Colonic mucosa (tissue), 4 donors: ENCODE data around the gene FFAR1. TPM values are rescaled to one million over a fixed set of nuclear protein-coding genes. Genes with fewer than 3 reads are reported as not detected.
A peak's percentile ranks its signal among the peaks of the same experiment; 100 is the strongest.

Experiments used
- DNase-seq: peaks from one replicate; pipeline ENCODE4 v3.0.0-alpha.2; 2020
- H3K27ac ChIP-seq: fragments of 200-600 bp; one replicate; pipeline ENCODE4 v1.8.0; 2021
- H3K27me3 ChIP-seq: fragments of 200-600 bp; one replicate; pipeline ENCODE4 v1.8.0; 2021
- H3K36me3 ChIP-seq: fragments of 200-600 bp; one replicate; pipeline ENCODE4 v1.8.0; 2021
- H3K4me1 ChIP-seq: fragments of 200-600 bp; one replicate; pipeline ENCODE4 v1.8.0; 2021; ENCODE audit warnings: mild to moderate bottlenecking
- H3K4me3 ChIP-seq: fragments of 200-600 bp; one replicate; pipeline ENCODE4 v1.8.0; 2021
- H3K9ac ChIP-seq, 2 donors: one replicate each; pipeline ENCODE4 v1.7.0; 2013; ENCODE audit warnings: control low read depth in 2 of 2, low read depth in 2 of 2, low read length in 2 of 2
- H3K9me3 ChIP-seq: fragments of 200-600 bp; one replicate; pipeline ENCODE4 v1.8.0; 2021
- intact Hi-C: fragments of 100-400 bp; cut with DNase I; formaldehyde crosslinking; loops from one replicate; pipeline ENCODE4 v1.14.1; 2022
- microRNA-seq: library from miRNA; unstranded; fragments of <30 nt; microRNA quantifications from one replicate; pipeline ENCODE4, GENCODE V29; 2019
- total RNA-seq, 2 donors: library from RNA; stranded (reverse); fragmentation: NEBNext Ultra II Directional in 1 of 2; extraction: Animal tissue kit (Norgen Biotek cat#: 25700) in 1 of 2; gene quantifications; one replicate each; pipeline ENCODE4 v1.2.1, GENCODE V29; 2021
- TF ChIP-seq, protein P1 (sequence below): fragments of 200-600 bp; IDR thresholded peaks from one replicate; pipeline ENCODE4 v1.8.0; 2022; ENCODE audit warnings: antibody characterized with exemption, mild to moderate bottlenecking
- donor health status: healthy.
- donor health status: DM: no; HTN: no; CAD: no.
- donor health status: DM: no; HTN: no; CAD: no.

FFAR1 gene
- total RNA-seq, 2 donors from 2014 or later, result not detected

DNA sequence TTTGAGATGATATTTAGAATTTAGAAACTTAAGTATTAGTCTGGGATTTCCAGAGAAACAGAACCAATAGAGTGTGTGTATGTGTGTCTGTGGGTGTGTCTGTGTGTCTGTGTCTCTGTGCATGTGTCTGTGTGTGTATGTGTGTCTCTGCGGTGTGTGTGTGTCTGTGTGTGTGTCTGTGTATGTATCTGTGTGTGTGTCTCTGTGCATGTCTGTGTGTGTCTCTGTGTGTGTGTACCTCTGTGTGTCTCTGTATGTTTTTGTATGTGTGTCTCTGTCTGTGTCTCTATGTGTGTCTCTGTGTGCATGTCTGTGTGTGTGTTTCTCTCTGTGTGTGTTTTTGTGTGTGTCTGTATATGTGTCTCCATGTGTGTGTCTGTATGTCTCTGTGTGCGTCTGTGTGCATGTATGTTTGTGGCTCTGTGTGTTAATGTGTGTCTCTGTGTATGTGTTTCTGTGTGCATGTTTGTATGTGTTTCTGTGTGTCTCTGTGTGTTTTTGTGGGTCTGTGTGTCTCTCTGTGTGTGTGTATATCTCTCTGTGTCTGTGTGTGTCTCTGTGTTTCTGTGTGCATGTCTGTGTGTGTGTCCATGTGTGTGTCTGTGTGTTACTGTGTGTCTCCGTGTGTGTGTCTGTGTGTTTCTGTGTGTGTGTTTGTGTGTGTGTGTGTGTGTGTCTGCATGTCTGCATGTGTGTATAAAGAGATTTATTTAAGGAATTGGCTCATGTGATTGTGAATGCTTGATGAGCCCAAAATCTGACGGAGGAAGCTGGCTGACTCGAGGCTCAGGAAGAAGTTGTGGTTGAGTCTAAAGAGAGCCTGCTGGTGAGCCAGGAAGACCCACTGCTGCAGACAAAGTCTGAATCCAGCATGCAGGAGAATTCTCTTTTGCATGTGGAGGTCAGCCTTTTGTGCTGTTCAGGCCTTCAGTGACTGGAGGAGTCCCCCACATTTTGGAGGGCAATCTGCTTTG, 45.3 kb downstream of the FFAR1 start:
- Histone ChIP-seq H3K36me3 (no peaks in the 10 kb centered on the region), H3K27me3 (no peaks in the 10 kb centered on the region), H3K9ac (no peak overlapping the region), H3K4me1 (no peaks in the 10 kb centered on the region), H3K9me3 (no peaks in the 10 kb centered on the region), H3K27ac (no peak overlapping the region), H3K4me3 (no peak overlapping the region)
- intact Hi-C loops, result no loop called here
- TF ChIP-seq, protein P1, sequence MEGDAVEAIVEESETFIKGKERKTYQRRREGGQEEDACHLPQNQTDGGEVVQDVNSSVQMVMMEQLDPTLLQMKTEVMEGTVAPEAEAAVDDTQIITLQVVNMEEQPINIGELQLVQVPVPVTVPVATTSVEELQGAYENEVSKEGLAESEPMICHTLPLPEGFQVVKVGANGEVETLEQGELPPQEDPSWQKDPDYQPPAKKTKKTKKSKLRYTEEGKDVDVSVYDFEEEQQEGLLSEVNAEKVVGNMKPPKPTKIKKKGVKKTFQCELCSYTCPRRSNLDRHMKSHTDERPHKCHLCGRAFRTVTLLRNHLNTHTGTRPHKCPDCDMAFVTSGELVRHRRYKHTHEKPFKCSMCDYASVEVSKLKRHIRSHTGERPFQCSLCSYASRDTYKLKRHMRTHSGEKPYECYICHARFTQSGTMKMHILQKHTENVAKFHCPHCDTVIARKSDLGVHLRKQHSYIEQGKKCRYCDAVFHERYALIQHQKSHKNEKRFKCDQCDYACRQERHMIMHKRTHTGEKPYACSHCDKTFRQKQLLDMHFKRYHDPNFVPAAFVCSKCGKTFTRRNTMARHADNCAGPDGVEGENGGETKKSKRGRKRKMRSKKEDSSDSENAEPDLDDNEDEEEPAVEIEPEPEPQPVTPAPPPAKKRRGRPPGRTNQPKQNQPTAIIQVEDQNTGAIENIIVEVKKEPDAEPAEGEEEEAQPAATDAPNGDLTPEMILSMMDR, result no peak
- no peak for DNase-seq

GRCh38 chr19:35395382-35396199, 47.9 kb downstream of the FFAR1 start:
- intact Hi-C loops, result no loop called here
- H3K27ac ChIP-seq, result no peak overlapping the region
- H3K4me1 ChIP-seq, result no peaks in the 10 kb centered on the region
- peak; percentile 24 for DNase-seq
- TF ChIP-seq, protein P1, result no peak
- no peak overlapping the region for H3K9ac ChIP-seq
- no peaks in the 10 kb centered on the region for H3K36me3 ChIP-seq
- H3K9me3 ChIP-seq, result no peaks in the 10 kb centered on the region
- H3K4me3 ChIP-seq, result no peak overlapping the region
- H3K27me3 ChIP-seq, result no peaks in the 10 kb centered on the region

DNA sequence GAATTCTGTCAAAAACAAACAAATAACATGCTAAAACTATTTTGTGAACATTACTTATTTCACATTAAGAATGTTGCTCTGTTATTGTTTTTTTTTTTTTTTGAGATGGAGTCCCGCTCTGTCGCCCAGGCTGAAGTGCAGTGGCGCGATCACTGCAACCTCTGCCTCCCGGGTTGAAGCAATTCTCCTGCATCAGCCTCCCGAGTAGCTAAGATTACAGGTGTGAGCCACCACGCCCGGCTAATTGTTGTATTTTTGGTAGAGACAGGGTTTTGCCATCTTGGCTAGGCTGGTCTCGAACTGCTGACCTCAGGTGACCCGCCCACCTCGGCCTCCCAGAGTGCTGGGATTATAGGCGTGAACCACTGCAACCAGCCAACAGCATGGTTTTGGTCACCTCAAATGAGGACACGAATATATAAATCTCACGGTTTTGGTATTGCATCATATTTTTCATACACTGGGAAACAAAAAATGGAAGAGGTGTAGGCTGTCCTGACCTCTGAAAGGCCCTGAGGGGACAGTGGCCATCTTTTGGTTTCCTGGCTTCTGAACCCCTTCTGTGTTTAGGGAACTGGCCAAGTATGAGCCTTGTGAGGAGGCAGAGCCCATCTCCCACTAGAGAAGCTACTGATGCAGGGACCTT, 48.7 kb downstream of the FFAR1 start:
- H3K27ac ChIP-seq, result no peak overlapping the region
- H3K36me3 ChIP-seq, result no peaks in the 10 kb centered on the region
- no peaks in the 10 kb centered on the region for H3K27me3 ChIP-seq
- no peak for DNase-seq
- H3K4me1 ChIP-seq, result no peaks in the 10 kb centered on the region
- TF ChIP-seq, protein P1, result no peak
- no peak overlapping the region for H3K4me3 ChIP-seq
- no peaks in the 10 kb centered on the region for H3K9me3 ChIP-seq
- no peak overlapping the region for H3K9ac ChIP-seq
- intact Hi-C loops, result no loop called here

GRCh38 chr19:35397064-35397463, 49.4 kb downstream of the FFAR1 start:
- Histone ChIP-seq H3K27ac (no peak overlapping the region), H3K27me3 (no peaks in the 10 kb centered on the region), H3K9me3 (no peaks in the 10 kb centered on the region), H3K36me3 (no peaks in the 10 kb centered on the region), H3K9ac (no peak overlapping the region), H3K4me3 (no peak overlapping the region), H3K4me1 (no peaks in the 10 kb centered on the region)
- TF ChIP-seq, protein P1, result no peak
- intact Hi-C loops, result no loop called here
- no peak for DNase-seq

Small RNA genes lying within 50 kb of the gene (microRNA-seq; reads per million reads assigned to microRNA genes)
- gene MIR5196, result not detected

Other genes starting within 250 kb of the FFAR1 start
- 1,000 to 10,000 TPM; 1,386 to 2,836 TPM for gene FXYD3, start 232.1 kb upstream of the FFAR1 start, total RNA-seq
- gene LGI4, start 212.8 kb upstream of the FFAR1 start, total RNA-seq, result 10 to 100 TPM in 1 of 2 donors, 1 to 10 TPM in 1; 5.8 to 10.2 TPM
- 10 to 100 TPM in 1 of 2 donors, 1 to 10 TPM in 1; 8.8 to 15.1 TPM for gene FXYD1, start 209.1 kb upstream of the FFAR1 start, total RNA-seq
- under 1 TPM; 0.47 to 0.61 TPM for gene FXYD7, start 204.6 kb upstream of the FFAR1 start, total RNA-seq
- gene FXYD5, start 193.2 kb upstream of the FFAR1 start, total RNA-seq, result 10 to 100 TPM; 20.3 to 23.6 TPM
- gene FAM187B, start 119.2 kb upstream of the FFAR1 start, total RNA-seq, result not detected
- 100 to 1,000 TPM; 252 TPM for gene LSR, start 98.9 kb upstream of the FFAR1 start, total RNA-seq
- gene USF2, start 78.9 kb upstream of the FFAR1 start, total RNA-seq, result 100 to 1,000 TPM in 1 of 2 donors, 10 to 100 TPM in 1; 86.5 to 108 TPM
- not detected for gene HAMP, start 65.4 kb upstream of the FFAR1 start, total RNA-seq
- gene MAG, start 55.7 kb upstream of the FFAR1 start, total RNA-seq, result not detected
- 1 to 10 TPM; 1.6 to 3.0 TPM for gene CD22, start 18.7 kb upstream of the FFAR1 start, total RNA-seq
- under 1 TPM in 1 of 2 donors, not detected in 1; 0.27 TPM for gene FFAR3, start 10.6 kb downstream of the FFAR1 start, total RNA-seq
- gene GPR42, start 23.2 kb downstream of the FFAR1 start, total RNA-seq, result not detected
- gene FFAR2, start 100.4 kb downstream of the FFAR1 start, total RNA-seq, result under 1 TPM; 0.22 to 0.82 TPM
- not detected for gene KRTDAP, start 142.6 kb downstream of the FFAR1 start, total RNA-seq
- 10 to 100 TPM; 12.8 to 14.6 TPM for gene DMKN, start 165.7 kb downstream of the FFAR1 start, total RNA-seq
- gene SBSN, start 180.4 kb downstream of the FFAR1 start, total RNA-seq, result not detected
- not detected for gene GAPDHS, start 185.6 kb downstream of the FFAR1 start, total RNA-seq
- gene TMEM147, start 197.7 kb downstream of the FFAR1 start, total RNA-seq, result 100 to 1,000 TPM in 1 of 2 donors, 10 to 100 TPM in 1; 49.6 to 114 TPM
- gene ATP4A, start 215.8 kb downstream of the FFAR1 start, total RNA-seq, result not detected
- gene PMIS2, start 238.3 kb downstream of the FFAR1 start, total RNA-seq, result not detected